ENCODE results near the gene ARMC2. TPM values are rescaled to one million over a fixed set of nuclear protein-coding genes. Genes with fewer than 3 reads are reported as not detected.

ARMC2 gene
- total and polyA plus RNA-seq, 2 of the 8 experiments (the other 6 are each of a cell fraction or from before 2014, with no cell fraction given) = 1.6 to 4.4 TPM

GRCh38 chr6:108799791-108800190 is 48.4 kb upstream of the ARMC2 start (continued):
- TF ChIP-seq RAD21 (IDR thresholded peaks at IDR 0.05 in 1 of 2, conservative IDR thresholded peaks at IDR 0.05 in 1 of 2; ENCODE audit: low read depth in 2 of 2, low read length in 2 of 2) (no peak), TAF7 (optimal IDR thresholded peaks at IDR 0.05; ENCODE audit: borderline replicate concordance, low read depth, low read length) (no peak), HDAC2 (IDR thresholded peaks at IDR 0.05; ENCODE audit: borderline replicate concordance in 1 of 2, low read depth in 2 of 2, low read length in 2 of 2) (no peak), CTBP2 (IDR thresholded peaks at IDR 0.05; ENCODE audit: borderline replicate concordance, insufficient read depth, insufficient read length, low read length) (no peak), HDAC6 (IDR thresholded peaks at IDR 0.05; ENCODE audit: low read depth, low read length) (no peak), SP4 (IDR thresholded peaks at IDR 0.05; ENCODE audit: low read length) (no peak)
- TF ChIP-seq, protein P1, sequence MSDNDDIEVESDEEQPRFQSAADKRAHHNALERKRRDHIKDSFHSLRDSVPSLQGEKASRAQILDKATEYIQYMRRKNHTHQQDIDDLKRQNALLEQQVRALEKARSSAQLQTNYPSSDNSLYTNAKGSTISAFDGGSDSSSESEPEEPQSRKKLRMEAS (IDR thresholded peaks at IDR 0.05) = no peak

All from H1 (cell line).